Ishikawa (cell line): ENCODE data around the gene CHD5.

Experiments
- FOXM1 ChIP-seq: IDR thresholded peaks from 2 replicates; pipeline ENCODE4 v1.6.1; 2012; ENCODE audit warnings: low read depth, borderline replicate concordance
- TAF1 ChIP-seq: IDR thresholded peaks from 2 replicates; pipeline ENCODE4 v1.6.1; 2012; ENCODE audit warnings: low read depth, mild to moderate bottlenecking

- TF ChIP-seq FOXM1, result no peak
- no peak for TF ChIP-seq TAF1
These were observed 105.8 kb downstream of the CHD5 start for GRCh38 chr1:6074192-6074901.
